GM23338 (cell line): ENCODE measurements around the gene PKIB. TPM values are rescaled to one million over a fixed set of nuclear protein-coding genes. Genes with fewer than 3 reads are reported as not detected.

Source experiments
- ATAC-seq: fragments of 200-7000 bp; cut with Tn5 transposase; 3 replicates; pipeline ENCODE4 v1.9.1; 2020
- DNase-seq: peaks from one replicate; pipeline ENCODE4 v3.0.0-alpha.2; 2015; ENCODE audit warnings: low spot score
- H2AFZ ChIP-seq: fragments of 200-600 bp; sonication (generic); 2 replicates; pipeline ENCODE4 v1.8.0; 2016; ENCODE audit warnings: antibody characterized with exemption, mild to moderate bottlenecking, moderate library complexity
- H3F3A ChIP-seq: fragments of 200-600 bp; sonication (generic); replicated peaks from 2 replicates; pipeline ENCODE4 v1.8.0; 2017; ENCODE audit warnings: antibody characterized with exemption, mixed run types, low read depth
- H3K27ac ChIP-seq: fragments of 200-600 bp; sonication (generic); 2 replicates; pipeline ENCODE4 v1.6.1; 2016; ENCODE audit warnings: low read depth
- H3K27me3 ChIP-seq: fragments of 200-600 bp; sonication (generic); 2 replicates; pipeline ENCODE4 v1.8.0; 2016; ENCODE audit warnings: mild to moderate bottlenecking, mixed run types, moderate library complexity; ENCODE audit not compliant: insufficient read depth
- H3K36me3 ChIP-seq: fragments of 200-600 bp; sonication (generic); 2 replicates; pipeline ENCODE4 v1.8.0; 2016; ENCODE audit warnings: mild to moderate bottlenecking; ENCODE audit not compliant: insufficient read depth
- H3K4me1 ChIP-seq: fragments of 200-600 bp; sonication (generic); 2 replicates; pipeline ENCODE4 v1.8.0; 2016; ENCODE audit warnings: mild to moderate bottlenecking, moderate library complexity; ENCODE audit not compliant: insufficient read depth
- H3K4me2 ChIP-seq: fragments of 200-600 bp; sonication (generic); 2 replicates; pipeline ENCODE4 v1.7.1; 2017; ENCODE audit warnings: mixed run types
- H3K4me3 ChIP-seq: fragments of 200-600 bp; sonication (generic); 2 replicates; pipeline ENCODE4 v1.6.1; 2016; ENCODE audit warnings: mixed run types
- H3K79me2 ChIP-seq: fragments of 200-600 bp; sonication (generic); replicated peaks from 2 replicates; pipeline ENCODE4 v1.8.0; 2017; ENCODE audit warnings: mild to moderate bottlenecking; ENCODE audit not compliant: insufficient read depth
- H3K9me2 ChIP-seq: fragments of 200-600 bp; sonication (generic); 2 replicates; pipeline ENCODE4 v1.8.0; 2017; ENCODE audit not compliant: insufficient read depth
- H4K20me1 ChIP-seq: fragments of 200-600 bp; sonication (generic); replicated peaks from 2 replicates; pipeline ENCODE4 v1.8.0; 2017; ENCODE audit warnings: mild to moderate bottlenecking; ENCODE audit not compliant: insufficient read depth
- H3K27ac Mint-ChIP-seq: 2 replicates; pipeline ENCODE4 v1.8.0; 2020; ENCODE audit warnings: inconsistent platforms, mild to moderate bottlenecking, moderate library complexity, mixed read lengths
- H3K27me3 Mint-ChIP-seq: 3 replicates; pipeline ENCODE4 v1.8.0; 2022; ENCODE audit warnings: low read depth, mild to moderate bottlenecking, moderate library complexity, mixed read lengths, inconsistent platforms; ENCODE audit not compliant: insufficient read depth, poor library complexity
- H3K36me3 Mint-ChIP-seq: 3 replicates; pipeline ENCODE4 v1.8.0; 2021; ENCODE audit warnings: low read depth, mild to moderate bottlenecking, inconsistent platforms, moderate library complexity, mixed read lengths
- H3K4me1 Mint-ChIP-seq: 3 replicates; pipeline ENCODE4 v1.8.0; 2020; ENCODE audit warnings: mild to moderate bottlenecking, inconsistent platforms, mixed read lengths
- H3K4me3 Mint-ChIP-seq: 3 replicates; pipeline ENCODE4 v1.8.0; 2021; ENCODE audit warnings: moderate library complexity, mild to moderate bottlenecking, inconsistent platforms, mixed read lengths
- H3K9me3 Mint-ChIP-seq: 3 replicates; pipeline ENCODE4 v1.8.0; 2020; ENCODE audit warnings: moderate library complexity, mild to moderate bottlenecking, inconsistent platforms, mixed read lengths
- CREB1 ChIP-seq: fragments of 250-450 bp; sonication (Bioruptor Pico); IDR thresholded peaks from 2 replicates; pipeline ENCODE4 v1.5.0; 2020; ENCODE audit warnings: low read depth, mild to moderate bottlenecking, moderate library complexity
- CTCF ChIP-seq, 2 experiments: fragments of 200-600 bp in 1 of 2; sonication (generic) in 1 of 2; conservative IDR thresholded peaks; 2 replicates each; pipeline versions ENCODE4 v1.5.1 to v1.6.1; 2016 to 2017; ENCODE audit warnings: antibody characterized with exemption in 2 of 2, low read depth in 2 of 2, mild to moderate bottlenecking in 2 of 2, moderate library complexity in 1 of 2
- ETS1 ChIP-seq: IDR thresholded peaks from 2 replicates; pipeline ENCODE4 v1.6.1; 2016; ENCODE audit warnings: antibody characterized with exemption
- EZH2phosphoT487 ChIP-seq: fragments of 200-600 bp; sonication (generic); IDR thresholded peaks from one replicate; pipeline ENCODE4 v1.8.1; 2018; ENCODE audit warnings: antibody characterized with exemption; ENCODE audit not compliant: unreplicated experiment
- JUNB ChIP-seq: IDR thresholded peaks from one replicate; pipeline ENCODE4 v1.6.1; 2016; ENCODE audit warnings: antibody characterized with exemption; ENCODE audit not compliant: unreplicated experiment
- NANOG ChIP-seq: IDR thresholded peaks from 2 replicates; pipeline ENCODE4 v1.6.1; 2016; ENCODE audit warnings: antibody characterized with exemption, borderline replicate concordance
- POLR2AphosphoS5 ChIP-seq: IDR thresholded peaks from 2 replicates; pipeline ENCODE4 v1.6.1; 2016; ENCODE audit warnings: antibody characterized with exemption, low read depth
- REST ChIP-seq: IDR thresholded peaks from one replicate; pipeline ENCODE4 v1.6.1; 2018; ENCODE audit warnings: antibody characterized with exemption; ENCODE audit not compliant: unreplicated experiment
- STAT1 ChIP-seq: IDR thresholded peaks from one replicate; pipeline ENCODE4 v1.6.1; 2016; ENCODE audit warnings: antibody characterized with exemption; ENCODE audit not compliant: unreplicated experiment
- ZNF114 ChIP-seq: fragments of 250-450 bp; sonication (Bioruptor Pico); IDR thresholded peaks from 2 replicates; pipeline ENCODE4 v1.5.0; 2020; ENCODE audit warnings: mild to moderate bottlenecking, moderate library complexity
- ZNF331 ChIP-seq: fragments of 250-450 bp; sonication (Bioruptor Pico); IDR thresholded peaks from 2 replicates; pipeline ENCODE4 v1.5.0; 2020; ENCODE audit warnings: low read depth, mild to moderate bottlenecking, moderate library complexity
- polyA plus RNA-seq: library from polyadenylated mRNA; unstranded; fragments of >200 nt; fragmentation: Nextera tagmentation; extraction: Ambion mirVana; gene quantifications from 2 replicates; pipeline ENCODE4 v1.2.1, GENCODE V29; 2016
- total RNA-seq: library from RNA; depleted of rRNA; stranded (reverse); fragments of >200 nt; shearing (Covaris generic); gene quantifications from 2 replicates; pipeline ENCODE4 v1.2.3, GENCODE V29; 2014

The PKIB gene
- total and polyA plus RNA-seq, 2 experiments from 2014 or later = 125 to 170 TPM

- Histone ChIP-seq H3F3A (no peaks in the 10 kb centered on the region), H3K4me2 (no peak overlapping the region), H3K27ac (no peak overlapping the region), H3K9me2 (peaks cover 10% of the 10 kb centered on the region), H3K79me2 (peaks cover 6% of the 10 kb centered on the region; the same call in 1 of the 2 replicates), H3K4me3 (no peak overlapping the region), H3K27me3 (no peaks in the 10 kb centered on the region), H2AFZ (no peak overlapping the region), H3K4me1 (peaks cover 44% of the 10 kb centered on the region), H3K36me3 (peaks cover 5% of the 10 kb centered on the region; the same call in 1 of the 2 replicates), H4K20me1 (0 out of 2 replicates have a peak, but pooled peaks cover 2% of the 10 kb centered on the region)
- no peak overlapping the region for H3K27ac Mint-ChIP-seq
- H3K4me3 Mint-ChIP-seq = no peak overlapping the region
- peaks cover 44% of the 10 kb centered on the region for H3K4me1 Mint-ChIP-seq
- no peaks in the 10 kb centered on the region for H3K36me3 Mint-ChIP-seq
- TF ChIP-seq CREB1 (CRISPR knock-in tag) = no peak
- TF ChIP-seq CTCF (conservative IDR thresholded peaks at IDR 0.05; ENCODE audit: low read depth in 2 of 2) = no peak
- TF ChIP-seq NANOG = no peak
- no peak for TF ChIP-seq ZNF114 (CRISPR knock-in tag)
- no peak for TF ChIP-seq POLR2AphosphoS5
- TF ChIP-seq STAT1 = no peak
- no peak for TF ChIP-seq EZH2phosphoT487
- no peak for TF ChIP-seq ETS1
- no peak for TF ChIP-seq JUNB
- no peak for TF ChIP-seq REST
- TF ChIP-seq ZNF331 (CRISPR knock-in tag) = no peak
- DNase-seq = no peak
- no peak for ATAC-seq
- H3K9me3 Mint-ChIP-seq = no peaks in the 10 kb centered on the region
- peaks cover 8% of the 10 kb centered on the region for H3K27me3 Mint-ChIP-seq
Observed at GRCh38 chr6:122696079-122696478, 85.9 kb downstream of the PKIB start.
